Measurements from ENCODE around the gene PI4KB. TPM values are rescaled to one million over a fixed set of nuclear protein-coding genes. Genes with fewer than 3 reads are reported as not detected.

The PI4KB gene
- total and polyA plus RNA-seq, 9 of the 15 experiments (the other 6 are each of a cell fraction or from before 2014, with no cell fraction given): 3.1 to 65.4 (median 45.1) TPM

DNA sequence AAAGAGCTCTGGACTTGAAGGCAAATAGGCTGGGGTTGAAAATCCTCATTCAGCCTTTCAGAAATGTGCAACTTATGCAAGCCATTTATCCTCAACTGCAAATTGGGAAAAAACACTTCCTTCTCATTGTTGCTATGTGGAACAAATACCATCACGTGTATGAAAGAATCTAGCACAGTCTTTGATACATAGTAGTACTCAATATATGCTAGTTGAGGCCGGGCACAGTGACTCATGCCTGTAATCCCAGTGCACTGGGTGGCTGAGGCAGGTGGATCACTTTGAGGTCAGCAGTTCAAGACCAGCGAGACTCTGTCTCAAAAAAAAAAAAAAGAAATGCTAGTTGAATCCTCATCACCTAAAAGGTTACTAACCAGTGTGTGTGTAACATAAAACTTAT lies 8.2 kb downstream of the PI4KB start (continued):
- TF ChIP-seq NONO (IDR thresholded peaks at IDR 0.05; ENCODE audit: low read depth in 2 of 2, low read length in 1 of 2) (no peak), GATAD2A (IDR thresholded peaks at IDR 0.05) (no peak)
- TF ChIP-seq, protein P1, sequence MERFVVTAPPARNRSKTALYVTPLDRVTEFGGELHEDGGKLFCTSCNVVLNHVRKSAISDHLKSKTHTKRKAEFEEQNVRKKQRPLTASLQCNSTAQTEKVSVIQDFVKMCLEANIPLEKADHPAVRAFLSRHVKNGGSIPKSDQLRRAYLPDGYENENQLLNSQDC (CRISPR knock-in tag; IDR thresholded peaks at IDR 0.05): no peak

DNA sequence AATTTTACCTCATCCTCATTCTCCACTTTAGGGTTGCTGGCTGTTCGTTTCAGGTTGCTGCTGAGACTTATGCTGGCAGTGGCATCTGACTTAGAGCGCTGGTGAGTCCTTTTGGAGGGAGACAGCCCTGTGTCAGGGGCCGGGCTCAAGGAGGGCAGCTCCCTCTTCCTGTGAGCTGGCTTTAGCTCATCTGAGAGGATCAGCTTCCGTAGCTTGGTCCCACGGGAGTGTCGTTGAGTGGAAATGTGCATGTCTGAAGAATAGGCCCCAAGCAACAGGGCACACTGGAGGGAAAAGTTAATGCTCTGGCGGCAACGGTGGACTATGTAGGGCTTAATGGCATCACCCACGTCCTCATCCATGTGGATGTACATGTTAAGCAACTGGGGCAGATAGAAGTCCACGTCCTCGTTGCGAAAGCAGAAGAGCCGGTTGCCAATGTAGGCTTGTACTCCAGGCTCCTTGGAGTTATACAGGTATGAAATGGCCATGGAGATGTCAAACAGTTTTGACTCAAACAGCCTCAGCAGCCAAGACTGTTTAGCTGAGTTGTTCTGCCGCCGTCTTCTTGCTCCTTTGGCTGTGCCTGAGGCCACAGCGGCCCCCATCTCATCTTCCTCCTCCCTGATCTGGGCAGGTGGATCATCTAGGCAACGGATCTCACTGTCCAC lies 11.5 kb downstream of the PI4KB start:
- no peak overlapping the region for H3K4me3 ChIP-seq
- DNase-seq (ENCODE audit: extremely low read depth in 1 of 4, low spot score in 3 of 4) (no peak), ATAC-seq (no peak), FAIRE-seq (no peak)
- CTCF ChIA-PET (ENCODE audit: low intra/inter-chr PET ratio): no interaction called here
- H3K36me3 ChIP-seq (ENCODE audit: control insufficient read depth, insufficient read depth, low read length): peaks cover 79% of the 10 kb centered on the region
- peaks cover 3% of the 10 kb centered on the region for H3K9me1 ChIP-seq (ENCODE audit: control insufficient read depth, insufficient read depth, low read length)
- H2AFZ ChIP-seq (ENCODE audit: low read depth, low read length): no peak overlapping the region
- H4K20me1 ChIP-seq (replicated peaks; ENCODE audit: control insufficient read depth, insufficient read depth, low read length): peaks cover 7% of the 10 kb centered on the region; the same call in 1 of the 2 replicates
- in situ Hi-C loops (cut with MboI) (no loop called here), intact Hi-C loops (cut with micrococcal nuclease) (no loop called here)
- POLR2A ChIA-PET: interaction anchor here (0.5 to 13.7 kb wide), 4 partner anchors 5 to 593 kb away, joined by 3 to 156 read pairs (median 81); partner anchors contain the start of genes PI4KB and THEM4
- no peak overlapping the region for H3K4me2 ChIP-seq (ENCODE audit: insufficient read depth, low read length)
- H3K9me3 ChIP-seq (replicated peaks; ENCODE audit: control insufficient read depth, insufficient read depth, low read depth, low read length): no peaks in the 10 kb centered on the region
- H3K27ac ChIP-seq (ENCODE audit: extremely low read depth, low read depth, low read length): no peak overlapping the region
- H3K9ac ChIP-seq (ENCODE audit: insufficient read depth in 1 of 2, low read depth in 2 of 2, low read length in 2 of 2): peak overlapping the region in 1 of 2 experiments; percentile 11; a peak in 1 of 4 replicates
- H3K79me2 ChIP-seq (ENCODE audit: control insufficient read depth, insufficient read depth, low read length): peaks cover 23% of the 10 kb centered on the region
- H3K27me3 ChIP-seq (ENCODE audit: control insufficient read depth in 2 of 2, insufficient read depth in 2 of 2, low read length in 2 of 2): no peaks in the 10 kb centered on the region
- BruUV-seq (replicated peaks): no TSS peak
- peaks cover 12 to 37% of the 10 kb centered on the region in 2 experiments; a peak in 4 of 5 replicates for H3K4me1 ChIP-seq (replicated peaks in 1 of 2; ENCODE audit: control insufficient read depth in 2 of 2, insufficient read depth in 2 of 2, low read length in 2 of 2)
- WGBS (ENCODE audit: insufficient coverage, low coverage, missing lambda C conversion rate): 91% methylated on average over 17 of the region's 17 CpGs
- TF ChIP-seq ARID2 (IDR thresholded peaks at IDR 0.05): no peak
- no peak for TF ChIP-seq TCF3 (CRISPR knock-in tag; IDR thresholded peaks at IDR 0.05)
- TF ChIP-seq HMG20A (CRISPR knock-in tag; conservative IDR thresholded peaks at IDR 0.05): no peak
- TF ChIP-seq, protein P2, sequence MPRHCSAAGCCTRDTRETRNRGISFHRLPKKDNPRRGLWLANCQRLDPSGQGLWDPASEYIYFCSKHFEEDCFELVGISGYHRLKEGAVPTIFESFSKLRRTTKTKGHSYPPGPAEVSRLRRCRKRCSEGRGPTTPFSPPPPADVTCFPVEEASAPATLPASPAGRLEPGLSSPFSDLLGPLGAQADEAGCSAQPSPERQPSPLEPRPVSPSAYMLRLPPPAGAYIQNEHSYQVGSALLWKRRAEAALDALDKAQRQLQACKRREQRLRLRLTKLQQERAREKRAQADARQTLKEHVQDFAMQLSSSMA (CRISPR knock-in tag; IDR thresholded peaks at IDR 0.05): no peak
- no peak for TF ChIP-seq STAT5B (CRISPR knock-in tag; IDR thresholded peaks at IDR 0.05)
- TF ChIP-seq ZNF174 (CRISPR knock-in tag; IDR thresholded peaks at IDR 0.05): no peak
- TF ChIP-seq ZNF253 (CRISPR knock-in tag; conservative IDR thresholded peaks at IDR 0.05): no peak
- no peak for TF ChIP-seq ZNF316 (IDR thresholded peaks at IDR 0.05)
- TF ChIP-seq, protein P3, sequence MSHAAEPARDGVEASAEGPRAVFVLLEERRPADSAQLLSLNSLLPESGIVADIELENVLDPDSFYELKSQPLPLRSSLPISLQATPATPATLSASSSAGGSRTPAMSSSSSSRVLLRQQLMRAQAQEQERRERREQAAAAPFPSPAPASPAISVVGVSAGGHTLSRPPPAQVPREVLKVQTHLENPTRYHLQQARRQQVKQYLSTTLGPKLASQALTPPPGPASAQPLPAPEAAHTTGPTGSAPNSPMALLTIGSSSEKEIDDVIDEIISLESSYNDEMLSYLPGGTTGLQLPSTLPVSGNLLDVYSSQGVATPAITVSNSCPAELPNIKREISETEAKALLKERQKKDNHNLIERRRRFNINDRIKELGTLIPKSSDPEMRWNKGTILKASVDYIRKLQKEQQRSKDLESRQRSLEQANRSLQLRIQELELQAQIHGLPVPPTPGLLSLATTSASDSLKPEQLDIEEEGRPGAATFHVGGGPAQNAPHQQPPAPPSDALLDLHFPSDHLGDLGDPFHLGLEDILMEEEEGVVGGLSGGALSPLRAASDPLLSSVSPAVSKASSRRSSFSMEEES (CRISPR knock-in tag; IDR thresholded peaks at IDR 0.05): no peak
- no peak for TF ChIP-seq NR4A1 (CRISPR knock-in tag; IDR thresholded peaks at IDR 0.05)
- no peak for TF ChIP-seq NR4A1 (tag; IDR thresholded peaks at IDR 0.05)
- TF ChIP-seq CEBPB (tag; IDR thresholded peaks at IDR 0.05): no peak
- TF ChIP-seq BACH1 (tag; IDR thresholded peaks at IDR 0.05): no peak
- TF ChIP-seq, protein P4, sequence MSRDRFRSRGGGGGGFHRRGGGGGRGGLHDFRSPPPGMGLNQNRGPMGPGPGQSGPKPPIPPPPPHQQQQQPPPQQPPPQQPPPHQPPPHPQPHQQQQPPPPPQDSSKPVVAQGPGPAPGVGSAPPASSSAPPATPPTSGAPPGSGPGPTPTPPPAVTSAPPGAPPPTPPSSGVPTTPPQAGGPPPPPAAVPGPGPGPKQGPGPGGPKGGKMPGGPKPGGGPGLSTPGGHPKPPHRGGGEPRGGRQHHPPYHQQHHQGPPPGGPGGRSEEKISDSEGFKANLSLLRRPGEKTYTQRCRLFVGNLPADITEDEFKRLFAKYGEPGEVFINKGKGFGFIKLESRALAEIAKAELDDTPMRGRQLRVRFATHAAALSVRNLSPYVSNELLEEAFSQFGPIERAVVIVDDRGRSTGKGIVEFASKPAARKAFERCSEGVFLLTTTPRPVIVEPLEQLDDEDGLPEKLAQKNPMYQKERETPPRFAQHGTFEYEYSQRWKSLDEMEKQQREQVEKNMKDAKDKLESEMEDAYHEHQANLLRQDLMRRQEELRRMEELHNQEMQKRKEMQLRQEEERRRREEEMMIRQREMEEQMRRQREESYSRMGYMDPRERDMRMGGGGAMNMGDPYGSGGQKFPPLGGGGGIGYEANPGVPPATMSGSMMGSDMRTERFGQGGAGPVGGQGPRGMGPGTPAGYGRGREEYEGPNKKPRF (IDR thresholded peaks at IDR 0.05; ENCODE audit: low read depth, low read length): no peak
